ENCODE data around the gene SH3BP2.

SH3BP2 gene, protein sequence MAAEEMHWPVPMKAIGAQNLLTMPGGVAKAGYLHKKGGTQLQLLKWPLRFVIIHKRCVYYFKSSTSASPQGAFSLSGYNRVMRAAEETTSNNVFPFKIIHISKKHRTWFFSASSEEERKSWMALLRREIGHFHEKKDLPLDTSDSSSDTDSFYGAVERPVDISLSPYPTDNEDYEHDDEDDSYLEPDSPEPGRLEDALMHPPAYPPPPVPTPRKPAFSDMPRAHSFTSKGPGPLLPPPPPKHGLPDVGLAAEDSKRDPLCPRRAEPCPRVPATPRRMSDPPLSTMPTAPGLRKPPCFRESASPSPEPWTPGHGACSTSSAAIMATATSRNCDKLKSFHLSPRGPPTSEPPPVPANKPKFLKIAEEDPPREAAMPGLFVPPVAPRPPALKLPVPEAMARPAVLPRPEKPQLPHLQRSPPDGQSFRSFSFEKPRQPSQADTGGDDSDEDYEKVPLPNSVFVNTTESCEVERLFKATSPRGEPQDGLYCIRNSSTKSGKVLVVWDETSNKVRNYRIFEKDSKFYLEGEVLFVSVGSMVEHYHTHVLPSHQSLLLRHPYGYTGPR

GRCh38 chr4:2792711-2793585 is at the start of gene SH3BP2:
Gene SH3BP2 (plus strand): TSS chr4:2793085. CDS start chr4:2820618, 27,533 bp downstream.
- H3K4me1 ChIP-seq (ENCODE audit: control insufficient read depth, insufficient read depth, low read length) = peaks cover 34% of the 10 kb centered on the region
- H3K27ac ChIP-seq (ENCODE audit: low read depth, low read length) = no peak within 1 kb of the TSS
- no peak within 1 kb of the TSS for H3K9ac ChIP-seq (ENCODE audit: low read length)

GRCh38 chr4:2743518-2744445 is 49.1 kb upstream of the SH3BP2 start:
- Histone ChIP-seq H3K9ac (ENCODE audit: low read length) (no peak overlapping the region), H3K27ac (ENCODE audit: low read depth, low read length) (no peak overlapping the region), H3K36me3 (ENCODE audit: control insufficient read depth, insufficient read depth, low read length) (peaks cover 64% of the 10 kb centered on the region), H3K9me3 (ENCODE audit: control insufficient read depth, insufficient read depth, low read depth, low read length) (no peaks in the 10 kb centered on the region), H3K4me1 (ENCODE audit: control insufficient read depth, insufficient read depth, low read length) (peaks cover 11% of the 10 kb centered on the region; the same call in 1 of the 2 replicates), H3K27me3 (ENCODE audit: control insufficient read depth, insufficient read depth, low read length) (no peaks in the 10 kb centered on the region), H3K4me3 (ENCODE audit: low read depth, low read length) (no peak overlapping the region)

More at GRCh38 chr4:2792711-2793585, at the start of gene SH3BP2:
- peak within 1 kb of the TSS; percentile 54 for H3K4me3 ChIP-seq (ENCODE audit: low read depth, low read length)
- H3K27me3 ChIP-seq (ENCODE audit: control insufficient read depth, insufficient read depth, low read length) = peaks cover 20% of the 10 kb centered on the region
- no peaks in the 10 kb centered on the region for H3K9me3 ChIP-seq (ENCODE audit: control insufficient read depth, insufficient read depth, low read depth, low read length)
- H3K36me3 ChIP-seq (ENCODE audit: control insufficient read depth, insufficient read depth, low read length) = no peaks in the 10 kb centered on the region

- Histone ChIP-seq H3K27ac (ENCODE audit: low read depth, low read length) (no peak overlapping the region), H3K27me3 (ENCODE audit: control insufficient read depth, insufficient read depth, low read length) (no peaks in the 10 kb centered on the region), H3K4me3 (ENCODE audit: low read depth, low read length) (no peak overlapping the region), H3K4me1 (ENCODE audit: control insufficient read depth, insufficient read depth, low read length) (peaks cover 11% of the 10 kb centered on the region; the same call in 1 of the 2 replicates), H3K36me3 (ENCODE audit: control insufficient read depth, insufficient read depth, low read length) (peaks cover 64% of the 10 kb centered on the region), H3K9ac (ENCODE audit: low read length) (no peak overlapping the region), H3K9me3 (ENCODE audit: control insufficient read depth, insufficient read depth, low read depth, low read length) (no peaks in the 10 kb centered on the region)
Observed at GRCh38 chr4:2744576-2745270, 48.2 kb upstream of the SH3BP2 start.

GRCh38 chr4:2745516-2745915 is 47.4 kb upstream of the SH3BP2 start:
- Histone ChIP-seq H3K4me3 (ENCODE audit: low read depth, low read length) (no peak overlapping the region), H3K9ac (ENCODE audit: low read length) (no peak overlapping the region), H3K4me1 (ENCODE audit: control insufficient read depth, insufficient read depth, low read length) (peaks cover 11% of the 10 kb centered on the region; the same call in 1 of the 2 replicates), H3K9me3 (ENCODE audit: control insufficient read depth, insufficient read depth, low read depth, low read length) (no peaks in the 10 kb centered on the region), H3K27me3 (ENCODE audit: control insufficient read depth, insufficient read depth, low read length) (no peaks in the 10 kb centered on the region), H3K27ac (ENCODE audit: low read depth, low read length) (no peak overlapping the region; the same call in 1 of the 2 replicates), H3K36me3 (ENCODE audit: control insufficient read depth, insufficient read depth, low read length) (peaks cover 64% of the 10 kb centered on the region)

GRCh38 chr4:2745981-2746806 is 46.7 kb upstream of the SH3BP2 start:
- Histone ChIP-seq H3K27me3 (ENCODE audit: control insufficient read depth, insufficient read depth, low read length) (no peaks in the 10 kb centered on the region), H3K27ac (ENCODE audit: low read depth, low read length) (no peak overlapping the region; the same call in 1 of the 2 replicates), H3K9ac (ENCODE audit: low read length) (no peak overlapping the region)

GRCh38 chr4:2746891-2747695 is 45.8 kb upstream of the SH3BP2 start:
- Histone ChIP-seq H3K4me1 (ENCODE audit: control insufficient read depth, insufficient read depth, low read length) (peaks cover 11% of the 10 kb centered on the region; the same call in 1 of the 2 replicates), H3K9ac (ENCODE audit: low read length) (no peak overlapping the region), H3K27ac (ENCODE audit: low read depth, low read length) (no peak overlapping the region), H3K9me3 (ENCODE audit: control insufficient read depth, insufficient read depth, low read depth, low read length) (no peaks in the 10 kb centered on the region), H3K27me3 (ENCODE audit: control insufficient read depth, insufficient read depth, low read length) (no peaks in the 10 kb centered on the region), H3K36me3 (ENCODE audit: control insufficient read depth, insufficient read depth, low read length) (peaks cover 57% of the 10 kb centered on the region), H3K4me3 (ENCODE audit: low read depth, low read length) (no peak overlapping the region)

More at GRCh38 chr4:2745981-2746806, 46.7 kb upstream of the SH3BP2 start:
- H3K4me3 ChIP-seq (ENCODE audit: low read depth, low read length) = no peak overlapping the region
- H3K9me3 ChIP-seq (ENCODE audit: control insufficient read depth, insufficient read depth, low read depth, low read length) = no peaks in the 10 kb centered on the region
- peaks cover 64% of the 10 kb centered on the region for H3K36me3 ChIP-seq (ENCODE audit: control insufficient read depth, insufficient read depth, low read length)
- peaks cover 11% of the 10 kb centered on the region; the same call in 1 of the 2 replicates for H3K4me1 ChIP-seq (ENCODE audit: control insufficient read depth, insufficient read depth, low read length)

DNA sequence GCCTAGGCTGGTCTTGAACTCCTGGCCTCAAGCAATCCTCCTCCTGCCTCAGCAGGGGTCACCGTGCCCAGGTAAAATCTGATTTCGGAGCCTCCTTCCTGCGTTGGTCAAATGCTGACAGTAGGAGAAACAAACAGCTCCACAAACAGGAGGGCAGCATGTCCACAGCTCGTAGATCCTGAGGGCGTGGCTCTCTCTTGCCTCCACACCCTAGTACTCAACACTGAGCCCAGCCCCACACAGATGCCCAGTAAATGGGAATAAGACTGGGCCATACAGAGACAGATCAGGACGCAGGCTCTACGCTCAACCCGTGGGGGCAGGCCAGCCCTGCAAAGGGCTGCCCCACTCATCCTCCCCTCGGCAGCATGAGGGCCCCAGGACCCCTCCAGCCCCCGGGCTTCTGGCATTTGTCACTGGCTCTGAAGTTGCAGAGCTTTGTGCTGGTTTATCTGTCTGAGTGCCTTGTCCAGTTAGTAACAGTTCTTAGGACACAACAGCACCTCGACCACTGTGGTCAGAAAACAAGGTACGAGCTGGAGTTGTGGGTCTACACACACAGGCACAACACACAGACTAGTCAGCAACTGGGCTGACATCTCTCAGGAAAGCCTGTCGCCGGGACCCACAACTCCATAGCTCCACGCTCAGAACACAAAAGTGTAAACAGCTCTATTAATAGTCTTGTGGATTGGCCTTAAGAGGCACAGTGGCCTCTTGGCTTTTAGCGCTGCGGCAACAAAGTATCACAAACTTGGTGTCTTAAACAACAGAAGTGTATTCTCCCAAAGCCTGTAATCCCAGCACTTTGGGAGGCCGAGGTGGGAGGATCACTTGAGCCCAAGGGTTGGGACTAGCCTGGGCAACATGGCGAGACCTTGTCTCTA is 41.9 kb upstream of the SH3BP2 start:
- Histone ChIP-seq H3K4me3 (ENCODE audit: low read depth, low read length) (no peak overlapping the region), H3K27ac (ENCODE audit: low read depth, low read length) (no peak overlapping the region), H3K36me3 (ENCODE audit: control insufficient read depth, insufficient read depth, low read length) (peaks cover 26% of the 10 kb centered on the region), H3K9ac (ENCODE audit: low read length) (no peak overlapping the region), H3K9me3 (ENCODE audit: control insufficient read depth, insufficient read depth, low read depth, low read length) (no peaks in the 10 kb centered on the region), H3K27me3 (ENCODE audit: control insufficient read depth, insufficient read depth, low read length) (no peaks in the 10 kb centered on the region), H3K4me1 (ENCODE audit: control insufficient read depth, insufficient read depth, low read length) (peaks cover 16% of the 10 kb centered on the region; the same call in 1 of the 2 replicates)

DNA sequence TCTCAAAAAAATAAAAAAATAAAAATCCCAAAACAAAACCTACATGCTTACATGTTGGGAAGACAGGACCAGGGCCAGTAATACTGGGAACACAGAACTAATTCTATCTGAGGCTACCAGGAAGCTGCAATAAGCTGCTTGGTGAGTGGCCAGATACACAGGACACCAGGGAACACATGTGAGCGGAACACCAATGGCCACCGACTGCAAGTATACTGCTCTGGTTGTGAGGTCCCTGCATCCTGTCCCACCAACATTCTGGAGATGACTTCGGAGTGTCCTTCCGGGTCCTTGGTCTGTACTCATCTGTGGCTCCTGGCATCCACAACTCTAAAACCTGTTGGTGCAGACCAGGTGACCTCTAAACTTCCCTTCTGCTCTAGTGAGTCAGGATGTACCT is 39.4 kb upstream of the SH3BP2 start:
- no peaks in the 10 kb centered on the region for H3K27me3 ChIP-seq (ENCODE audit: control insufficient read depth, insufficient read depth, low read length)
- no peak overlapping the region for H3K4me3 ChIP-seq (ENCODE audit: low read depth, low read length)
- H3K4me1 ChIP-seq (ENCODE audit: control insufficient read depth, insufficient read depth, low read length) = peaks cover 12% of the 10 kb centered on the region; the same call in 1 of the 2 replicates
- no peak overlapping the region for H3K27ac ChIP-seq (ENCODE audit: low read depth, low read length)
- H3K9me3 ChIP-seq (ENCODE audit: control insufficient read depth, insufficient read depth, low read depth, low read length) = no peaks in the 10 kb centered on the region
- no peak overlapping the region for H3K9ac ChIP-seq (ENCODE audit: low read length)
- H3K36me3 ChIP-seq (ENCODE audit: control insufficient read depth, insufficient read depth, low read length) = peaks cover 7% of the 10 kb centered on the region; the same call in 1 of the 2 replicates
